PC-9 (cell line): ENCODE results near the gene LCN6.

ENCODE experiments used
- EZH2 ChIP-seq: fragments of 200-600 bp; sonication (generic); IDR thresholded peaks from 2 replicates; pipeline ENCODE4 v1.8.0; 2017; ENCODE audit warnings: antibody characterized with exemption, low read depth
- TF ChIP-seq, protein P1 (sequence below): fragments of 200-600 bp; sonication (generic); conservative IDR thresholded peaks from 2 replicates; pipeline ENCODE4 v1.6.1; 2017; ENCODE audit warnings: mixed run types, antibody characterized with exemption, mild to moderate bottlenecking, moderate library complexity

DNA sequence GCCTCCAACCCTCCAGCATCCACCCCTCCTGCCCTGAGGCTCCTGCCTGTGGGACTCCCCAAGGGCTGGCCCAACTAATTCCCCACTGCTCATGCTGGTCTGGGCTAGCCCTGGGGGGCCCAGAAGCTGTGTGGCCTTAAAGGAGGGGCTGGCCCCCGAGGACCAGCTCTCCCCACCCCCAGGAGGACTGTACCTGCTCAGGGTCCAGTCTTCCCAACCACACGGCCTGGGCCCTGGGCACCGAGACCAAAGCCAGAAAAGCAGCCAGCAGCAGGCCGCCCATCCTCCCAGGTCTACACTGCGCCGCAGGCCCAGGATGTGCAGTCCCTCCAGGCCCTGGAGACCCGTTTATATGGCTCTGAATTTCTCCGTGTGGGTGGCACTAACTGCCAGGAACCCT lies at the start of gene LCN6:
- TF ChIP-seq, protein P1, sequence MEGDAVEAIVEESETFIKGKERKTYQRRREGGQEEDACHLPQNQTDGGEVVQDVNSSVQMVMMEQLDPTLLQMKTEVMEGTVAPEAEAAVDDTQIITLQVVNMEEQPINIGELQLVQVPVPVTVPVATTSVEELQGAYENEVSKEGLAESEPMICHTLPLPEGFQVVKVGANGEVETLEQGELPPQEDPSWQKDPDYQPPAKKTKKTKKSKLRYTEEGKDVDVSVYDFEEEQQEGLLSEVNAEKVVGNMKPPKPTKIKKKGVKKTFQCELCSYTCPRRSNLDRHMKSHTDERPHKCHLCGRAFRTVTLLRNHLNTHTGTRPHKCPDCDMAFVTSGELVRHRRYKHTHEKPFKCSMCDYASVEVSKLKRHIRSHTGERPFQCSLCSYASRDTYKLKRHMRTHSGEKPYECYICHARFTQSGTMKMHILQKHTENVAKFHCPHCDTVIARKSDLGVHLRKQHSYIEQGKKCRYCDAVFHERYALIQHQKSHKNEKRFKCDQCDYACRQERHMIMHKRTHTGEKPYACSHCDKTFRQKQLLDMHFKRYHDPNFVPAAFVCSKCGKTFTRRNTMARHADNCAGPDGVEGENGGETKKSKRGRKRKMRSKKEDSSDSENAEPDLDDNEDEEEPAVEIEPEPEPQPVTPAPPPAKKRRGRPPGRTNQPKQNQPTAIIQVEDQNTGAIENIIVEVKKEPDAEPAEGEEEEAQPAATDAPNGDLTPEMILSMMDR: no peak
- TF ChIP-seq EZH2: no peak
